ENCODE data around the gene ACOXL.

The ACOXL gene

GRCh38 chr2:111091811-111092211, 359.4 kb downstream of the ACOXL start:
- DNase-seq, result no peak

DNA sequence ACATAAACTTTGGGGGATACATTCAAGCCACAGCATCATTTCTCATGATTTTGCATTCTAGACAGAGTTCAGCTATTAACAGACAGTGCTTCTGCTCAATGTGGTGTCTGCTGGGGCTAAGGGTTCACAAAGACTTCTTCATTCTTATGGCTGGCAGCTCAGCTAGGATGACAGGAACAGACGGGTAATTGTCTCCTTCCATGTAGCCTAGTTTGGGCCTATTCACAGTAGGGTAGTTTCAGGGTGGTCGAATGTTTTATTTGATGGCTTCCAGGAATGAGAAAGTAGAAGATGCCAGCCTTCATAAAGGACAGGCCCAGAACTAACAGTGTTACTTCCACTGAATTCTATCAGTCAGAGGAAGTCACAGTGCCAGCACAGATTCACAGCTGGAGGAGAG, 362.3 kb downstream of the ACOXL start:
- no peak for DNase-seq

- DNase-seq, result no peak
These were observed 363.1 kb downstream of the ACOXL start for GRCh38 chr2:111095434-111095833.

GRCh38 chr2:111099402-111099801, 367.0 kb downstream of the ACOXL start:
- DNase-seq, result no peak

GRCh38 chr2:111100087-111100764, 367.9 kb downstream of the ACOXL start:
- DNase-seq, result no peak

- no peak for DNase-seq
These were observed 368.4 kb downstream of the ACOXL start for GRCh38 chr2:111100765-111101162.

- DNase-seq, result no peak
These were observed 369.2 kb downstream of the ACOXL start for GRCh38 chr2:111101592-111101991.

DNA sequence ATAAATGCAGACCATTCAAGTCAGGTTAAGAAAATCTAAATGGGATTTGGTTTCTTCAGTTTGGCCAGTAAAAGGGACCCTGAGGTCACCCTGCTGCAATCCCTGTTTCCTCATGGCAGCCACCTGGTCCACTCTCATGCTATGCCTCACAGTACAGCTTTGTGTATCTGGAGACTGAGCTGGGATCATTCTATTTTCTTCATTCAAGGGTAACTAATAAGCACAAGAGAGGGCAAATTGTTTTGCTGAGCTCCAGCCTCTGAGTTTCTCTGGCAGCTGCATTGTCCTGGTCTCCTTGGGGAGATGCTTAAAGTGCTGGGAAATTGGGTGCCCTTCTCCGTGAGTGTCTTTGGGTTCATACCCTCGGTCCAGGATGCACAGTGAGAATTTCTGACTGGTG, 369.8 kb downstream of the ACOXL start:
- DNase-seq, result no peak

GRCh38 chr2:111105926-111106325, 373.6 kb downstream of the ACOXL start:
- DNase-seq, result no peak

GRCh38 chr2:111106706-111107105, 374.3 kb downstream of the ACOXL start:
- no peak for DNase-seq

GRCh38 chr2:111108745-111109271, 376.4 kb downstream of the ACOXL start:
- no peak for DNase-seq

DNA sequence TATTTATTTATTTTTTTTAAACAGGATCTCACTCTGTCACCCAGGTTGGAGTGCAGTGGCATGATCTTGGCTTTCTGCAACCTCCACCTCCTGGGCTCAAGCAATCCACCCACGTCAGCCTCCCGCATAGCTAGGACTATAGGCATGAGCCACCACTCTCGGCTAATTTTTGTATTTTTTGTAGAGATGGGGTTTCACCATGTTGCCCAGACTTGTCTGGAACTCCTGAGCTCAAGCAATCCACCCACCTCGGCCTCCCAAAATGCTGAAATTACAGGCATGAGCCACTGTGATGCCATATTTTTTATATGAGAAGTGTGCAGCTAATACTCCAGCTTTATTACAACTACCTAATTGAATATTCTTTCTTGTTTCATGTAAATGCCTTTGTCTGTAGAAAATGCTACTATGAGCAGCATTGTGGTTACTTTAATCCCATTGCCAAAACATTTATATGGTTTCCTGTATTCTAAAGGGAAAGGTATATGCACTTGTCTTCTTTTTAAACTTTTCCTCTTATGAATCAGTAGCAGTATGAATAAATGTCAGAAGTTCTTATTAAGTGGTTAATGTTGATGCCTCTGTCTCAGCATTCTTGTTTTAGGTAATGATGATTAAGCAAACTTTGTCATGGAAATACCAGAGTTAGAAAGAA, 378.9 kb downstream of the ACOXL start:
- no peak for DNase-seq

DNA sequence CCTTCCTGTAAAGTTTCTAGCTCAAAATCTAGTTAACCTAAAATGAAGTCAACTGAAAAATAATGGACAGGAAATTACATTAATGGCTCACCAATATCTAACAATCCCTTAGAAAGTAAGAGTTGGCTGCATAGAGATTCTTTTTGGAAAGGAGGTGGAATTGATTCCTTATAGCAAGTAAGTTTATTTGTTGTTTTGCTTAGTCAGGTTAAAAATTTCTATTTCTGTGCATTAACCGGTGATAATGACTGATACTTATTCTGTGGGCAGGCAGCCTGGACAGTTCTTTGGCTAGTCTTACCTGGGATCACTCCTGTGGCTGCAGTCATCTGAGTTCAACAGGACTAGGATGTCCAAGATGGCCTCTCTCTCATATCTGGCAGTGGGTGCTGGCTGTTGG, 381.5 kb downstream of the ACOXL start:
- DNase-seq, result no peak

DNA sequence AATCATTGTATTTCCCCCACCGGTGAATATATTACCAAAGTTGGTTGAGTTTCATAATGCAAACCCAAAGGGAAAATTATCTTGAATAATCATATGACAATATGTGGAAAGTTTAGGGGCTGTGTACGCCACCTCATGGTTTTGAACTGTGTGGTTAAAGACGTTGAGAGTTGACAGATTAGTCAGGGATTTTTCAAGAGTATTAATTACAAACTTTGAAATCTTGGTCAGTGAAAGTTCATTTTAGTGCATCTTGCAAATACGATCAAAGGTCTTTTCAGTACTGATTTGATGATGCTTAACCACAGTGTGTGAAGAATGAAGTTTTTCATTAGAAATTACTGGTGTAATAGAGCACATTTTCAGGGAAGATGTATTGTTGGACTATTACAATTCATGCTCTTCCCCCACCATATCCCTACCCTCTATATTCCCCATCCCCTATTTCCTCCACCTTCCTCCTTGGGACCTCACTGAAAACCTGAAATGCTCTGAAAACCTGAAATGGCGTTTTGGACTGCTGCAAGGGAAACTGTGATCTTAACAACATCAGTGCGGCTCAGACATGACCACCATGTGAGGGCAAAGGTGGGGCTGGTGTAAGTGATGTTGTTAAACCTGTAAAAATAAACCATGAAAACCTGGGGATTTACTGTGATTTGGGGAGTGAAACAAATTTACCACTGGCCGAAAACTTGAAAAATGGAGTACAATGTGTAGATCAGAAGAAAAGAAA, 383.8 kb downstream of the ACOXL start:
- no peak for DNase-seq

GRCh38 chr2:111116843-111117597, 384.6 kb downstream of the ACOXL start:
- DNase-seq, result no peak

DNA sequence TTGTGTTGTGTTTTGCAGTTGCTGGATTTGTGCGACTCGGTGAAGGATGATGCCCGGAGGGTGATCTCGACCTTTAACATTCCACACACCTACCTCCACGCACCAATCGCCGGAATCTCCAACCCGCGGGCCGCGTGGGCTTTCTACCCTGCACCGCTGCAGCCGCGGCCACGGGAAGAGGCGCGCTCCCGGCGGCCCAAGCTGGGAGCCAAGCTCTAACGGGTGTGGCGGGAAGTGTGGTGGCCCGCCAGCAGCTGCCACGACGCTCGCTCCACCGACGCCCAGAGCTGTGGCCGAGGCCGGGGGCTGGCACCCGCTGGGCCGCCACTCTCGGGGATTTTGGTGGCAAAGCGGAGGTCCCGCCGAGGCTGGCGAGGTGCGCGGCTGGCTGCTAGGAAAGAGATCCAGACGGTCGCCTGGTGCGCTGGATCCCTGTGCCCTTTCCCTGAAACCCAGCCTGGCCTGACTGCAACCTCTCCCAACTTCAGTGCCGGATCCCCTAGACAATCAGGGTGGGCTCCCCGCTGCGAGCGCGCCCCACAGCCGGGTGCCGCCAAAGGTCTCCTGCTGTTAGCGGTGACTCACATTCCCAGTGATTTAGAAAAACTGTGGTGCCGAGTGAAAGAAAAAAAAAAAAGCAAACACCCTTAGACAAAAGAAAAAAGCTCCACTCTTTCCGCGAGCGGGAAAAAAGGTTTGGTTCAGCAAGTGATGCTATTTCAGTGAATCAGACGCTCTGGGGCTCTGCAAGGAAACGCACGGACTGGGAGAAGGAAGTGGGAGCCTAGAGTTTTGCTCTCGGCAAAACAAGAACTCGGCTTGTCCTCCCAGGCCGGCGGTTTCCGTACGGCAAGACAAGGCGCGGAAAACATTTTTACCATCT, 385.5 kb downstream of the ACOXL start:
- DNase-seq, result no peak

GRCh38 chr2:111118481-111118980, 386.2 kb downstream of the ACOXL start:
- no peak for DNase-seq

- no peak for DNase-seq
These were observed 386.8 kb downstream of the ACOXL start for GRCh38 chr2:111118981-111119821.

DNA sequence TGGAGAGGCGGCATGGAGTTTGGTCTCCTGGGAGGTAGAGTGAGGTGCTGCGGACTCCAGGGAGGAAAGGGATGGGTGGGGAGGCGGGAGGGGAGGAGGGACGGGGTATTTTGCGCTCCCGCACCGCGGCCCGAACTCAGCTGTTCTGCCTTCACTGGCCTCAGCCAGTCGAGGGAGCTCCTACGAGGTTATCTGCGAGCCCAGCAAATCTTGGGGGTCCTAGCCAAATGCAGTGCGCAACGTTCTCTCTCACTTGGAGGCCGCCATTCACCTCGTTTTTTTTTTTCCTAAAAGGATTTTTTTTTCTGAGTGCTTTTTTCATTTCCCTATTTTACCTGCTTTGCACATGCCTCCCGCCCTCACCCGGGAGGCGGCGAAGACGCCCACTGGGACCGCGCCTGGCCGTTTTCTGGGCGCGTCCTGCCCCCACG, 387.5 kb downstream of the ACOXL start:
- DNase-seq, result no peak

DNA sequence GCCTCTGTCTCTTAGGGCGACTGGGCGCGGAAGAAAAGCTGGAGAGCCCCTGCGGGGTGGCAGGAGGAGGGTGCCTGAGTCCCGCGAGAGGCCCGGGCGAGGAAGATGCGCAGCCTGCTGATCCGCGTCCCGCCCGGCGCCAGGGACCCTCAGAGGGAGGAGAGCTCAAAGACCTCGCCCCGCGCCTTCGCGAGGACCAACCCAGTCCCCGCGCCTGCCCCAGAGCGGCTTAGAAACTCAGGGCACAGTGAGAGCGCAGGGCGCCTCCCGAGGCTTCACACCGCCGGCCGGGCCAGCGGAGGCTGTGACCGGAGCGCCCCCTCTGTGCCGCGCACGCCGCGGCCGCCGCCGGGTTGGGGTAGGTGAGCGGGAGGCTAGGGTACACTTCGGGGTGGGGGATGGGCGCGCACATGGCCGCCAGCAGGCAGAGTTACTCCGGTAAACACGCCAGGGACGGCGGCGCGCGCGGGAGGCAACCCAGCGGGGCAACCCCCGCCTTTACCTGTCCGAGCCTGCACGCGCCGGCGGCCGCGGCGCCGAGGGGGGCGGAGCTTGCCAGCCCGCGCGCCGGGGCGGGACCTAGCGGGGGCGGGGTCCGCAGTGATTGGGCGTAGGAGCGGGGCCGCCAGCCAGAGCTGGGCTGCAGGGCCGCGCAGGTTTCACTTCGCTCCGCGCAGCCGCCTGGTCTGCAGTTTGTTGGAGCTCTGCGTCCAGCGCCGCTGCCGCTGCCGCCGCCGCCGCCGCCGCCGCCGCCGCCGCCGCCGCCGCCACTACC, 388.1 kb downstream of the ACOXL start, which contains the start of gene BCL2L11:
Gene BCL2L11 (plus strand): TSS at position 662 of the 775 bp plus-strand sequence. CDS start 2,832 bp downstream, outside the sequence.
- peak; percentile 86 for DNase-seq

All from NCI-H2081 treated with DMSO at 0.1 percent for 48 hours (cell line).